Fibroblast of villous mesenchyme (primary cell): ENCODE results near the gene LSM14A. TPM values are rescaled to one million over a fixed set of nuclear protein-coding genes. Genes with fewer than 3 reads are reported as not detected.
"Not testable (repeated sequence)": the region's sequence is repeated elsewhere in the genome, so short reads cannot be mapped to it uniquely, and the experiment has no call there.

Source experiments
- DNase-seq: peaks from one replicate; pipeline ENCODE4 v3.0.0-alpha.2; 2010; ENCODE audit warnings: low read depth
- H3K4me3 ChIP-seq: 2 replicates; pipeline ENCODE4 v1.5.1; 2011; ENCODE audit warnings: low read depth, mild to moderate bottlenecking, low read length
- total RNA-seq: library from RNA; depleted of rRNA; stranded (reverse); fragments of >200 nt; gene quantifications from 2 replicates; pipeline ENCODE4 v1.2.3, GENCODE V29; 2012
- TF ChIP-seq, protein P1 (sequence below): IDR thresholded peaks from 2 replicates; pipeline ENCODE4 v1.5.1; 2012; ENCODE audit warnings: low read depth, mild to moderate bottlenecking, low read length; ENCODE audit not compliant: insufficient read depth

LSM14A gene
- total RNA-seq, 1 donor, result 72.1 TPM

GRCh38 chr19:34215006-34215665 lies 42.8 kb downstream of the LSM14A start:
- no peak overlapping the region for H3K4me3 ChIP-seq
- TF ChIP-seq, protein P1, sequence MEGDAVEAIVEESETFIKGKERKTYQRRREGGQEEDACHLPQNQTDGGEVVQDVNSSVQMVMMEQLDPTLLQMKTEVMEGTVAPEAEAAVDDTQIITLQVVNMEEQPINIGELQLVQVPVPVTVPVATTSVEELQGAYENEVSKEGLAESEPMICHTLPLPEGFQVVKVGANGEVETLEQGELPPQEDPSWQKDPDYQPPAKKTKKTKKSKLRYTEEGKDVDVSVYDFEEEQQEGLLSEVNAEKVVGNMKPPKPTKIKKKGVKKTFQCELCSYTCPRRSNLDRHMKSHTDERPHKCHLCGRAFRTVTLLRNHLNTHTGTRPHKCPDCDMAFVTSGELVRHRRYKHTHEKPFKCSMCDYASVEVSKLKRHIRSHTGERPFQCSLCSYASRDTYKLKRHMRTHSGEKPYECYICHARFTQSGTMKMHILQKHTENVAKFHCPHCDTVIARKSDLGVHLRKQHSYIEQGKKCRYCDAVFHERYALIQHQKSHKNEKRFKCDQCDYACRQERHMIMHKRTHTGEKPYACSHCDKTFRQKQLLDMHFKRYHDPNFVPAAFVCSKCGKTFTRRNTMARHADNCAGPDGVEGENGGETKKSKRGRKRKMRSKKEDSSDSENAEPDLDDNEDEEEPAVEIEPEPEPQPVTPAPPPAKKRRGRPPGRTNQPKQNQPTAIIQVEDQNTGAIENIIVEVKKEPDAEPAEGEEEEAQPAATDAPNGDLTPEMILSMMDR, result no peak

GRCh38 chr19:34215666-34216038 lies 43.3 kb downstream of the LSM14A start:
- no peak for DNase-seq
- TF ChIP-seq, protein P1, result no peak
- no peak overlapping the region for H3K4me3 ChIP-seq

More at GRCh38 chr19:34215006-34215665, 42.8 kb downstream of the LSM14A start:
- no peak for DNase-seq

GRCh38 chr19:34216745-34217219 lies 44.5 kb downstream of the LSM14A start:
- peak; percentile 83 for DNase-seq
- not testable (repeated sequence) for H3K4me3 ChIP-seq

- H3K4me3 ChIP-seq, result no peak overlapping the region
- TF ChIP-seq, protein P1, result no peak
- DNase-seq, result peak; percentile 99
Observed at GRCh38 chr19:34217952-34218817, 45.9 kb downstream of the LSM14A start.

- DNase-seq, result no peak
- TF ChIP-seq, protein P1, result no peak
- H3K4me3 ChIP-seq, result no peak overlapping the region
Observed at GRCh38 chr19:34218818-34219164, 46.5 kb downstream of the LSM14A start.

DNA sequence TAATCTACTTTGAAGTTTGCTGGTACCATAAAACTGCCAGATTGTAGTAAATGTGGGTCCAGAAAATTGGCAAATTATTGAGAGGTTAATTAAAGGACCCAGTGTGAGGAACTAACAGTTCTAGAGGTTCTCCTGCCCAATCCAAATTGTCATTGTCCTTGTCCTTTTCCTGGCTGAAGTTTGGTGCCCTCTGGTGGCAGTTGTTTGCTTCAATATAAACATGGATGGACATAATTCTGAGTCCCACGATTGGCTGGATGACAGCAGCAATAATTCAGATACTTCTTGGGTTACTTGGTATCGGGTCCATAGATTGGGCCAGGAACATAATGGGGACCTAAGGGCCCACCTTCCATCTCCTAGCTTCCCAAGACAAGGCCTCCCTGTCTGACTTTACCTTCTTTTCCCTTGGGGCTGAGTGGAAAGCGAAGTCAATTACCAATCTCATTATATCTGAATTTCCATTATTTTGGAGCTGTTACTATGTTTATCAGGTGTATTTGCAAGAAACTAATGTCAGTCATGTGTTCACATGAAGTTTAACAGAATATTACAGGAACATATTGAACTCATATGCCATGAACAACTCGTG lies 48.3 kb downstream of the LSM14A start:
- TF ChIP-seq, protein P1, result peak; percentile 83
- DNase-seq, result peak; percentile 71
- H3K4me3 ChIP-seq, result no peak overlapping the region

GRCh38 chr19:34222386-34222785 lies 50.1 kb downstream of the LSM14A start:
- TF ChIP-seq, protein P1, result no peak
- no peak for DNase-seq
- no peak overlapping the region for H3K4me3 ChIP-seq
